PC-3 (cell line): Measurements from ENCODE around the gene SMIM22.

ENCODE experiments used
- EZH2 ChIP-seq: fragments of 300-600 bp; sonication (generic); IDR thresholded peaks from one replicate; pipeline ENCODE4 v1.6.1; 2017; ENCODE audit warnings: antibody characterized with exemption, mild to moderate bottlenecking, low read length; ENCODE audit not compliant: unreplicated experiment
- EZH2phosphoT487 ChIP-seq: fragments of 300-600 bp; sonication (generic); IDR thresholded peaks from 2 replicates; pipeline ENCODE4 v1.6.1; 2018; ENCODE audit warnings: mild to moderate bottlenecking, antibody characterized with exemption, low read length, borderline replicate concordance
- TF ChIP-seq, protein P1 (sequence below): fragments of 300-600 bp; sonication (generic); conservative IDR thresholded peaks from 2 replicates; pipeline ENCODE4 v1.5.1; 2017; ENCODE audit warnings: antibody characterized with exemption, low read depth, mild to moderate bottlenecking, low read length

DNA sequence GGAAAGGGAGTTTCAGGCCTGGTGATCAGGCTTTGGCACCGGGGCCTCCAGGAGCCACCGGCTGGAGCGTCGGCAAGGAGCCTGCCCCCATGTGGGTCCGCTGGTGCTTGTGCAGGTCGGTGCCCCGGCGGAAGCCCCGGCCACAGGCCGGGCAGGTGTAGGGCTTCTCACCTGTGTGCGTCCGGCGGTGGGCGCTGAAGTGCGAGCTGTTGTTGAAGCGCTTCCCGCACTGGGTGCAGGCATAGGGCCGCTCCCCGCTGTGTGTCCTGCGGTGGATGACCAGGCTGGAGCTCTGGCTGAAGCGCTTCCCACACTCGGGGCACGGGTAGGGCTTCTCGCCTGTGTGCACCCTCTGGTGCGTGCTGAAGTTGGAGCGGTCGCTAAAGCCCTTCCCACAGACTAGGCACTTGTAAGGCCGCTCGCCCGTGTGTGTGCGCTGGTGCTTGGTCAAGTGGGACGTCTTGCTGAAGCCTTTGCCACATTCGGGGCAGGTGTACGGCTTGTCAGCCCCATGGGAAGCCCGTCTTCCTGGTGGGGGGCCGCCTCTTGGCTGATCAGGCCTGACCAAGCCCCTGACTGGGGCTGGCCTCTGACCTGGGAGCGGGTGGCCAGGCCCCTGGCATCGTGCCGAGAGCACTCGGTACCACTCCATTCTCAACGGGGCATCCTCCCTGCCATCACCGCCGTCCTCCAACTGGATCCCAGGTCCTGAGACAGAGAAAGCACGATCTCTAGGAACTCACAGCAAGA is 42.6 kb upstream of the SMIM22 start:
- TF ChIP-seq, protein P1, sequence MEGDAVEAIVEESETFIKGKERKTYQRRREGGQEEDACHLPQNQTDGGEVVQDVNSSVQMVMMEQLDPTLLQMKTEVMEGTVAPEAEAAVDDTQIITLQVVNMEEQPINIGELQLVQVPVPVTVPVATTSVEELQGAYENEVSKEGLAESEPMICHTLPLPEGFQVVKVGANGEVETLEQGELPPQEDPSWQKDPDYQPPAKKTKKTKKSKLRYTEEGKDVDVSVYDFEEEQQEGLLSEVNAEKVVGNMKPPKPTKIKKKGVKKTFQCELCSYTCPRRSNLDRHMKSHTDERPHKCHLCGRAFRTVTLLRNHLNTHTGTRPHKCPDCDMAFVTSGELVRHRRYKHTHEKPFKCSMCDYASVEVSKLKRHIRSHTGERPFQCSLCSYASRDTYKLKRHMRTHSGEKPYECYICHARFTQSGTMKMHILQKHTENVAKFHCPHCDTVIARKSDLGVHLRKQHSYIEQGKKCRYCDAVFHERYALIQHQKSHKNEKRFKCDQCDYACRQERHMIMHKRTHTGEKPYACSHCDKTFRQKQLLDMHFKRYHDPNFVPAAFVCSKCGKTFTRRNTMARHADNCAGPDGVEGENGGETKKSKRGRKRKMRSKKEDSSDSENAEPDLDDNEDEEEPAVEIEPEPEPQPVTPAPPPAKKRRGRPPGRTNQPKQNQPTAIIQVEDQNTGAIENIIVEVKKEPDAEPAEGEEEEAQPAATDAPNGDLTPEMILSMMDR: no peak
- TF ChIP-seq EZH2phosphoT487 (no peak), EZH2 (no peak)
